Fibroblast of lung (primary cell): Measurements from ENCODE around the gene SIX5. TPM values are rescaled to one million over a fixed set of nuclear protein-coding genes. Genes with fewer than 3 reads are reported as not detected.
"Not testable (repeated sequence)": the region's sequence is repeated elsewhere in the genome, so short reads cannot be mapped to it uniquely, and the experiment has no call there.

Source experiments
- DNase-seq, 2 donors: peaks; one replicate each; pipeline versions ENCODE4 v3.0.0 to v3.0.0-alpha.2; 2010; ENCODE audit warnings: low read depth in 2 of 2
- H2AFZ ChIP-seq: 2 replicates; pipeline ENCODE4 v1.5.1; 2012; ENCODE audit warnings: low read length, control low read depth, inconsistent platforms
- H3K27ac ChIP-seq: 2 replicates; pipeline ENCODE4 v1.5.1; 2011; ENCODE audit warnings: low read length, control low read depth; ENCODE audit not compliant: insufficient read depth
- H3K27me3 ChIP-seq: 2 replicates; pipeline ENCODE4 v1.5.1; 2011; ENCODE audit warnings: mild to moderate bottlenecking, low read length; ENCODE audit not compliant: control insufficient read depth, insufficient read depth
- H3K36me3 ChIP-seq: 2 replicates; pipeline ENCODE4 v1.5.1; 2011; ENCODE audit warnings: low read length; ENCODE audit not compliant: control insufficient read depth, insufficient read depth
- H3K4me1 ChIP-seq: 2 replicates; pipeline ENCODE4 v1.5.1; 2011; ENCODE audit warnings: low read length; ENCODE audit not compliant: control insufficient read depth, insufficient read depth; ENCODE audit errors: extremely low read depth
- H3K4me2 ChIP-seq: 2 replicates; pipeline ENCODE4 v1.5.1; 2011; ENCODE audit warnings: low read length, control low read depth; ENCODE audit not compliant: insufficient read depth; ENCODE audit errors: extremely low read depth
- H3K4me3 ChIP-seq, 4 experiments: fragments of 200-600 bp in 1 of 4; sonication (generic) in 1 of 4; replicated peaks in 1 of 4; 2 replicates each; pipeline ENCODE4 v1.5.1; 2011 to 2016; ENCODE audit warnings: low read length in 4 of 4, low read depth in 3 of 4, mild to moderate bottlenecking in 3 of 4, control low read depth in 2 of 4, inconsistent platforms in 1 of 4, mixed read lengths in 1 of 4; ENCODE audit not compliant: insufficient read depth in 1 of 4; ENCODE audit errors: control extremely low read depth in 1 of 4
- H3K79me2 ChIP-seq: 2 replicates; pipeline ENCODE4 v1.5.1; 2012; ENCODE audit warnings: mild to moderate bottlenecking, low read length, inconsistent platforms; ENCODE audit not compliant: control insufficient read depth, insufficient read depth
- H3K9ac ChIP-seq: 2 replicates; pipeline ENCODE4 v1.5.1; 2011; ENCODE audit warnings: mild to moderate bottlenecking, low read length, control low read depth; ENCODE audit not compliant: insufficient read depth
- H3K9me3 ChIP-seq: 2 replicates; pipeline ENCODE4 v1.5.1; 2012; ENCODE audit warnings: low read depth, low read length; ENCODE audit not compliant: control insufficient read depth, insufficient read depth
- H4K20me1 ChIP-seq: 2 replicates; pipeline ENCODE4 v1.5.1; 2011; ENCODE audit warnings: low read length; ENCODE audit not compliant: control insufficient read depth, insufficient read depth; ENCODE audit errors: extremely low read depth
- EZH2 ChIP-seq: IDR thresholded peaks from 2 replicates; pipeline ENCODE4 v1.5.1; 2012; ENCODE audit warnings: low read length, control low read depth, mild to moderate bottlenecking; ENCODE audit errors: missing control alignments
- polyA plus RNA-seq, 2 donors: library from polyadenylated mRNA; depleted of rRNA in 1 of 2; stranded (reverse) in 1 of 2; unstranded in 1 of 2; fragments of >200 nt; gene quantifications; 2 replicates each; pipeline ENCODE4 v1.2.1, GENCODE V29; 2011 to 2012; ENCODE audit warnings: missing spikeins in 1 of 2
- total RNA-seq: library from RNA; depleted of rRNA; stranded (reverse); fragments of >200 nt; gene quantifications from 2 replicates; pipeline ENCODE4 v1.2.1, GENCODE V29; 2014
- TF ChIP-seq, protein P1 (sequence below), 2 donors: IDR thresholded peaks in 1 of 2; conservative IDR thresholded peaks in 1 of 2; 1 replicate in 1 of 2; 2 replicates in 1 of 2; pipeline ENCODE4 v1.5.1; 2011 to 2012; ENCODE audit warnings: low read length in 2 of 2, control low read depth in 1 of 2, inconsistent platforms in 1 of 2, low read depth in 1 of 2, mild to moderate bottlenecking in 1 of 2

Gene SIX5
- total and polyA plus RNA-seq, 2 donors (not counting 1 experiment from before 2014, with no cell fraction given), result 3.4 to 10.7 TPM

- TF ChIP-seq, protein P1, sequence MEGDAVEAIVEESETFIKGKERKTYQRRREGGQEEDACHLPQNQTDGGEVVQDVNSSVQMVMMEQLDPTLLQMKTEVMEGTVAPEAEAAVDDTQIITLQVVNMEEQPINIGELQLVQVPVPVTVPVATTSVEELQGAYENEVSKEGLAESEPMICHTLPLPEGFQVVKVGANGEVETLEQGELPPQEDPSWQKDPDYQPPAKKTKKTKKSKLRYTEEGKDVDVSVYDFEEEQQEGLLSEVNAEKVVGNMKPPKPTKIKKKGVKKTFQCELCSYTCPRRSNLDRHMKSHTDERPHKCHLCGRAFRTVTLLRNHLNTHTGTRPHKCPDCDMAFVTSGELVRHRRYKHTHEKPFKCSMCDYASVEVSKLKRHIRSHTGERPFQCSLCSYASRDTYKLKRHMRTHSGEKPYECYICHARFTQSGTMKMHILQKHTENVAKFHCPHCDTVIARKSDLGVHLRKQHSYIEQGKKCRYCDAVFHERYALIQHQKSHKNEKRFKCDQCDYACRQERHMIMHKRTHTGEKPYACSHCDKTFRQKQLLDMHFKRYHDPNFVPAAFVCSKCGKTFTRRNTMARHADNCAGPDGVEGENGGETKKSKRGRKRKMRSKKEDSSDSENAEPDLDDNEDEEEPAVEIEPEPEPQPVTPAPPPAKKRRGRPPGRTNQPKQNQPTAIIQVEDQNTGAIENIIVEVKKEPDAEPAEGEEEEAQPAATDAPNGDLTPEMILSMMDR (conservative IDR thresholded peaks at IDR 0.05 in 1 of 2, IDR thresholded peaks at IDR 0.05 in 1 of 2; ENCODE audit: low read depth in 1 of 2, low read length in 2 of 2), result peak; percentile 9 to 25
- TF ChIP-seq EZH2, result no peak
- Histone ChIP-seq H3K27me3 (no peaks in the 10 kb centered on the region), H3K4me1 (no peaks in the 10 kb centered on the region), H2AFZ (peak within 1 kb of the TSS; percentile 73), H3K4me2 (peak within 1 kb of the TSS; percentile 79), H3K9me3 (no peaks in the 10 kb centered on the region), H3K79me2 (peaks cover 23% of the 10 kb centered on the region), H3K27ac (peak within 1 kb of the TSS; percentile 56), H3K4me3 (peak within 1 kb of the TSS; percentile 79 to 94 (median 86)), H3K9ac (peak within 1 kb of the TSS; percentile 76), H4K20me1 (no peaks in the 10 kb centered on the region), H3K36me3 (no peaks in the 10 kb centered on the region)
- DNase-seq, result peak; percentile 98 to 99
Observed at GRCh38 chr19:45730368-45731288, 38.4 kb downstream of the SIX5 start, which contains the start of gene FBXO46. Gene FBXO46 (minus strand): TSS chr19:45730896. CDS start chr19:45713495, 17,401 bp downstream.

GRCh38 chr19:45729800-45730290, 39.2 kb downstream of the SIX5 start:
- Histone ChIP-seq H3K9ac (peak overlapping the region; percentile 76), H3K79me2 (peaks cover 23% of the 10 kb centered on the region), H3K4me1 (no peaks in the 10 kb centered on the region), H3K9me3 (no peaks in the 10 kb centered on the region), H4K20me1 (no peaks in the 10 kb centered on the region), H3K27me3 (no peaks in the 10 kb centered on the region), H3K27ac (peak overlapping the region; percentile 56), H3K4me3 (peak overlapping the region; percentile 79 to 94 (median 86)), H3K4me2 (peak overlapping the region; percentile 79), H2AFZ (no peak overlapping the region), H3K36me3 (no peaks in the 10 kb centered on the region)
- TF ChIP-seq, protein P1 (conservative IDR thresholded peaks at IDR 0.05 in 1 of 2, IDR thresholded peaks at IDR 0.05 in 1 of 2; ENCODE audit: low read depth in 1 of 2, low read length in 2 of 2), result no peak
- no peak for TF ChIP-seq EZH2
- no peak for DNase-seq

DNA sequence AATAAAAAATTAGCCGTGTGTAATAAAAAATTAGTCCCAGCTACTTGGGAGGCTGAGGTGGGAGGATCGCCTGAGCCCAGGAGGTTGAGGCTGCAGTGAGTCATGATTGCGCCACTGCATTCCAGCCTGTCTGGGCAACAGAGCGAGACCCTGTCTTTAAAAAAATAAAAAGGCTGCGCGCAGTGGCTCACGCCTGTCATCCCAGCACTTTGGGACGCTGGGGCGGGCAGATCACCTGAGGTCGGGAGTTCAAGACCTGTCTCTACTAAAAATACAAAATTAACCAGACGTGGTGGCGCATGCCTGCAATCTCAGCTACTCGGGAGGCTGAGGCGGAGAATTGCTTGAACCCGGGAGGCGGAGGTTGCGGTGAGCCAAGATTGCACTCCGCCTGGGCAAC, 40.4 kb downstream of the SIX5 start:
- not testable (repeated sequence) for H3K27me3 ChIP-seq, H3K9ac ChIP-seq, H3K4me3 ChIP-seq, H4K20me1 ChIP-seq, H3K4me1 ChIP-seq, DNase-seq, H3K27ac ChIP-seq, H3K36me3 ChIP-seq, H2AFZ ChIP-seq, H3K9me3 ChIP-seq, H3K4me2 ChIP-seq
- H3K79me2 ChIP-seq, result peaks cover 23% of the 10 kb centered on the region

DNA sequence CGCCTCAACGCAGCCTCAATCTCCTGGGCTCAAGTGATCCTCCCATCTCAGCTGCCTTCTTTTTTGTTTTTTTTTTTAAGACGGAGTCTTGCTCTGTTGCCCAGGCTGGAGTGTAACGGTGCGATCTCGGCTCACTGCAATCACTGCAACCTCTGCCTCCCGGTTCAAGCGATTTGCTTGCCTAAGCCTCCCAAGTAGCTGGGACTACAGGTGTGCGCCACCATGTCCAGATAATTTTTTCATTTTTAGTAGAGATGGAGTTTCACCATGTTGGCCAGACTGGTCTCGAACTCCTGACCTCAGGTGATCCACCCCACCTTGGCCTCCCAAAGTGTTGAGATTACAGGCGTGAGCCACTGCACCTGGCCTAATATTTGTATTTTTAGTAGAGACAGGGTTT, 49.0 kb downstream of the SIX5 start:
- not testable (repeated sequence) for H3K4me3 ChIP-seq, H3K4me2 ChIP-seq, DNase-seq, H3K9me3 ChIP-seq, H3K27ac ChIP-seq, H3K4me1 ChIP-seq, H3K36me3 ChIP-seq, H3K9ac ChIP-seq, H4K20me1 ChIP-seq, H3K27me3 ChIP-seq, H2AFZ ChIP-seq
- peaks cover 16% of the 10 kb centered on the region for H3K79me2 ChIP-seq
